Activated T-helper 9 cell treated with anti-CD3 and anti-CD28 coated beads, Interleukin-2, amount 50 U/mL, for 16 hours (primary cell): ENCODE data around the gene MED17.
"Not testable (repeated sequence)": the region's sequence is repeated elsewhere in the genome, so short reads cannot be mapped to it uniquely, and the experiment has no call there.

Experiments
- DNase-seq: peaks from one replicate; pipeline ENCODE4 v3.0.0-alpha.2; 2020; ENCODE audit warnings: low read depth

Gene MED17, protein sequence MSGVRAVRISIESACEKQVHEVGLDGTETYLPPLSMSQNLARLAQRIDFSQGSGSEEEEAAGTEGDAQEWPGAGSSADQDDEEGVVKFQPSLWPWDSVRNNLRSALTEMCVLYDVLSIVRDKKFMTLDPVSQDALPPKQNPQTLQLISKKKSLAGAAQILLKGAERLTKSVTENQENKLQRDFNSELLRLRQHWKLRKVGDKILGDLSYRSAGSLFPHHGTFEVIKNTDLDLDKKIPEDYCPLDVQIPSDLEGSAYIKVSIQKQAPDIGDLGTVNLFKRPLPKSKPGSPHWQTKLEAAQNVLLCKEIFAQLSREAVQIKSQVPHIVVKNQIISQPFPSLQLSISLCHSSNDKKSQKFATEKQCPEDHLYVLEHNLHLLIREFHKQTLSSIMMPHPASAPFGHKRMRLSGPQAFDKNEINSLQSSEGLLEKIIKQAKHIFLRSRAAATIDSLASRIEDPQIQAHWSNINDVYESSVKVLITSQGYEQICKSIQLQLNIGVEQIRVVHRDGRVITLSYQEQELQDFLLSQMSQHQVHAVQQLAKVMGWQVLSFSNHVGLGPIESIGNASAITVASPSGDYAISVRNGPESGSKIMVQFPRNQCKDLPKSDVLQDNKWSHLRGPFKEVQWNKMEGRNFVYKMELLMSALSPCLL

DNA sequence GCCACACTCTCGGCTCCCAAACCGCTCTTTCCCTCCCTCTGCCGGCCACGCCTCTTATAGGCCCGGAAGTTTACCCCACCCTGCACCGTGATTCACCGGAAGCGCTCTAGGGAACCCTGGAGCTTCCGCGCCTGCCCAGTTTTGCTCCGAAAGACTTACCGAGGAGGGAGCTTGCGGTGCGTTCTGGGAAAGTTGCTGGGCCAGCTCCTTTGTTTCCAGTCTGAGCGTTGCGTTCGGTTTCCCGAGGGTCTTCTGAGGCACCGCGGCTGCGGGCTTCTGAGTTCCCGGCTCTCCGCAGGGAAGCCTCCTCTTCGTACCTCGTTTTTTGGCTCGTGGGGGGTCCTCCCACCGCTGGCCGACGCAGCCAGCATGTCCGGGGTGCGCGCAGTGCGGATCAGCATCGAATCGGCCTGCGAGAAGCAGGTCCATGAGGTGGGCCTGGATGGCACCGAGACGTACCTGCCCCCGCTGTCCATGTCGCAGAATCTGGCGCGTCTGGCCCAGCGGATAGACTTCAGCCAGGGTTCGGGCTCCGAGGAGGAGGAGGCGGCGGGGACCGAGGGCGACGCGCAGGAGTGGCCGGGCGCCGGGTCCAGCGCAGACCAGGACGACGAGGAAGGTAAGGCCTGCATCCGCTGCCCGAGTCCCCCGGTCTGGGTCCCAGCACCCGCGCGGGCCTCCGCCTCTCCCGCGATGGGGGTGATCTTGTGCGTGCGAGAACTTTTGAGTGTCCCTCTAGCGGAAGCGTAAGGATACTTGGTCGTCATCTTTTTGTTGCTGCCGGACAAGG lies at the start of gene MED17:
TSS of gene MED17 (plus strand) at position 138 of the 790 bp plus-strand sequence. CDS start at position 370, 232 bp downstream.
- peak; percentile 84 for DNase-seq

DNA sequence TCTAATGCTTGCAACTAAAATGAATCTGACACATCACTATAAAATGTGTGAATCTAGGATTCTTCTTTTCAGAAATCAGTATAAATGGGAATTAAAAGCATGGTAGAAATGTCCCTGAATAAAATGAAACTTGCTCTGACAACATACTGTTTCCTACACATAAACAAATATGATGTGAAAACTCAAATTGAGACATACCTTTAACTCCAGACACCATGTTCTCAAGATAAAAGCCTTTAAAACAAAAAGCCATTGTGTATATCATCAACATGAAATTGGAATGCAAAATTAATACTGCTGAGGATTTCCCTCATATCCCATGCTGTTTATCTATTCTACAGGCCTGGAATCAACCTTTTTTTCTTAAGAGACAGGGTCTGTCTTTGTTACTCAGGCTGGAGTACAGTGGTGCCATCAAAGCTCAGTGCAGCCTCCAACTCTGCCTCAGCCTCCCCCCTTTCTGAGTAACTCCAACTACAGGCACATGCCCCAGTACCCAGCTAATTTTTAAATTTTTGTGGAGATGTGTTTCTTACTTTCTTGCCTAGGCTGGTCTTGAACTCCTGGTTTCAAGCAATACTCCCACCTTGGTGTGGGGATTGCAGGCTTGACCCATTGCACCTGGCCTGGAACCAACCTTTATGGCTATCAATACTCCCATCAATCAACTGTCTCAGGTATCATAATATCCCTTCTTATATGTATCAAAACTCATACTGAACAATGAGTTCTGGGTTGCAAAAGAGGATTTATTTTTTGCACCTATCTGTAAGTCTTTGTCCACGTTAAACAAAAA lies 49.5 kb upstream of the MED17 start:
- no peak for DNase-seq

DNA sequence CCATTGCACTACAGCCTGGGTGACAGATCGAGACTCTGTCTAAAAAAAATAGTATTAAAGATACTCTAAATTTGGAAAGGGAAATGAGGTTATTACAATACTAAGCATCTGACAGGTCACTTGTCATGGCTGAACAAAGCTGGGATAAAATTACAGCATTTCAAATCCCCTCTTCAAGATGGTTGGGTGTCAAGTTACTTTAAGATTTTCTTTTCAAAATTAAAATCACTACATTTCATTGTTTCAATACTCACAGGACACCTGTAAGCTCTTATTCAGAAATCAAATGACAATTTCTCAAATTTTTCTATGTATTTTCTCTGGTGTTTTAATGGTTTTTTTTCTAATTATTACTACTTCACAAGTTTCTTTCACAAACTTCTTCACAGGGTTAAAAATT lies 48.5 kb upstream of the MED17 start:
- DNase-seq: no peak

DNA sequence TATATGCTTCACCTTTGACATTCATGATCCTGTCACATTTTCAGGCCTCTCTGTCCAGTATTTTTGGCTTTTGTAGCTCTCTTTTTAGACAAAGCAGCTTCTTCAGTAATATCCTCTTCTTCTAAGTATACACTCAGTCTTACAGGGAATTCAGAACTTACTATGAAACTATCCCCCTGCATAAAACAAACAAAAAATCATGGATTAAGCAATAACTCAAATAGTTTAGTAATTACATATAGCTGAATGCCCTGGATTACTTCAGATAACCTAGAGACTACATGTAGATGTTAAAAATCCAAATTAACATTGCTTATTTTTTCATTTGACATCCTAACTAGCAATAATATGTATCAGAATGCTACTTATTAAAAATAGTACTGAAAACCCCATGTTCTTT lies 48.0 kb upstream of the MED17 start:
- DNase-seq: no peak

DNA sequence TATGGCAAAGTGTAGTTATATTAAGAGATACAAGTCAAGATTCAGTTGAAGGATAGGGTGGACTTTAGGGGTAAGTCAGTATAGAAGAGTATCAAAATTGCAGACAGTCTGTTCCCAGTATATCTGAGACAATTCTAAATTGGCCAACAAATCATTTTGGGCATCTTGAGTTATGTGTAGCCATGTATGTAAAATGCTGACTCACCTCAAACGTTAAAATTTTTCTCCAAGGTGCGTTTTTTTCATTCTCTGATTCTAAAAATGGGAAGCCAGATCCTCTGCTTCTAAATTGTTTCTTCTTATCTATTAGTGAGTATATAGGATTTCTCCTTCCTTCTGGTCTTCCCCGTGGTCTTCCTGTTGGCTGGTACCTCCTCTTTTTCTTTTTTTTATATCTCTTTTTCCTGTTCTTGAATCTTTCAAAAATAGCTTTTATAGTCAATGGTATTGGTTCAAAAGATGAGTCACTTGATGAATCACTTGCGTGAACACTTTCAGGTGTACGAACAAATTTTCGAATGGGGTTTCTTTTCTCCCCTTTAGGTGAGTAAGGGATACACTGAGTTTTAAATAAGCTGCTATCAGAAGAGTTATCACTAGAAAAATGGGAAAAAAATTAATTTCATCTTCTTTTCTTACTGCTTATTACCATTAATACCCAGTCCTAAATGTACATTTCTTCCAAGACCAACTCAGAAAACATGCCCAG lies 46.0 kb upstream of the MED17 start:
- DNase-seq: no peak

DNA sequence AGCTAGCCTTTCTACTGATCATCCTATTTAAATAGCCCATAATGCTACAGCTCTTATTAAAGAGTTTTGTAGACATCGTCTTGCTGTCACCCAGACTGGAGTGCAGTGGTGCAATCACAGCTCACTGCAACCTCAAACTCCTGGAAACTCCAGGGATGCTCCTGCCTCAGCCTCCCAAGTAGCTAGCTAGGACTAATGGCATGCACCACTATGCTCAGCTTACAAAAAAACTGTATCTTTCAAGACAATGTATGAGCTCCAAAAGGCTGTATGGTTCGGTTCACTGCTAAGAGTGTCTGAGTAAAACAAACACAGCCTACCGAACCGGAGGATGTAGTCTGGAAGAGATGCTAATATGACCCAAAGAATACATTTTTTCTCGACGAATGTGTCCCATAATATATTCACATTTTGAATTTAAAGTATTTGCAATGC lies 45.4 kb upstream of the MED17 start:
- DNase-seq: no peak

DNA sequence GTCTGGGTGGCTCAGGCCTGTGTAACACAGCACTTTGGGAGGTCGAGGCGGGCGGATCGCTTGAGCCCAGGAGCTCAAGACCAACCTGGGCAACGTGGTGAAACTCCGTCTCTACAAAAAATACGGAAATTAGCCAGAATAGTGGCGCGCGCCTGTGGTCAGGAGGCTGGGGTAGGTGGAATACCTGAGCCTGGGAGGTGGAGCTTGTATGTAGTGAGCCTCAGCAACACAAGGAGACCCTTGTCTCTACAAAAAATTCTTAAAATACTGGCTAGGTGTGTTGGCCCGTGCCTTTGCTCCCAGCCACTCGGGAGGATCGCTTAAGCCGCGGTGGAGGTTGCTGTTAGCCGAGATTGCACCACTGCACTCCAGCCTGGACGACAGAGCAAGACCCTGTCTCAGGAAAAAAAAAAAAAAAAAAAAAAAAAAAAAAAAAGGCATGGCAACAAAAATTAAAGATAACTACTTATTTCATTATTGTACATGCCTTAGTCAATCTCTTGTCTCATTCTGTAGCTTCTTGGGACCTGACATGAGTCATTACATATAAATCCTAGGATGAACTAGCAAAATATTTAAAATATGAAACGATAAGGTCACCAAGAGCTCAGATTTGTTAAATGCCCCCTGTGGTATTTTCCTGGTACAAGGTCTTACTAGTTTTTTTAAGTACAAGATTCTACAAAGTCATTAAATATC lies 43.9 kb upstream of the MED17 start:
- peak; percentile 19 for DNase-seq

DNA sequence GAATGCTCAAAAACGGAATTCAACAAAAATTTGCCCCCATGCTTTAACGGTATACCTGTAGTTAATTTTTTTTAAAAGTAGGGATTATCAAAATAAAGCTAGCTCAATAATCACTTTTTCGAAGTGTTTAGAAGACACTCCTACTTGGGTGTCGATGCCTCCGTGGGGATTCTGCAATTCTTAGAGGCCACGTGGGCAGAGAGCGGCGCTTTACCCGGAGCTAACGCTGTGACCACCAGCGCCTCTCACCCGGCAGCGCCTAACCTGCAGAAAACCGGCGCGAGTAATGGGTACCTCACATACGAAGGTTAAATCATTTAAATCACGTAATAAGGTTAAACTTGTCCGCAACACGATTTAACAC lies 43.4 kb upstream of the MED17 start:
- peak; percentile 57 for DNase-seq

DNA sequence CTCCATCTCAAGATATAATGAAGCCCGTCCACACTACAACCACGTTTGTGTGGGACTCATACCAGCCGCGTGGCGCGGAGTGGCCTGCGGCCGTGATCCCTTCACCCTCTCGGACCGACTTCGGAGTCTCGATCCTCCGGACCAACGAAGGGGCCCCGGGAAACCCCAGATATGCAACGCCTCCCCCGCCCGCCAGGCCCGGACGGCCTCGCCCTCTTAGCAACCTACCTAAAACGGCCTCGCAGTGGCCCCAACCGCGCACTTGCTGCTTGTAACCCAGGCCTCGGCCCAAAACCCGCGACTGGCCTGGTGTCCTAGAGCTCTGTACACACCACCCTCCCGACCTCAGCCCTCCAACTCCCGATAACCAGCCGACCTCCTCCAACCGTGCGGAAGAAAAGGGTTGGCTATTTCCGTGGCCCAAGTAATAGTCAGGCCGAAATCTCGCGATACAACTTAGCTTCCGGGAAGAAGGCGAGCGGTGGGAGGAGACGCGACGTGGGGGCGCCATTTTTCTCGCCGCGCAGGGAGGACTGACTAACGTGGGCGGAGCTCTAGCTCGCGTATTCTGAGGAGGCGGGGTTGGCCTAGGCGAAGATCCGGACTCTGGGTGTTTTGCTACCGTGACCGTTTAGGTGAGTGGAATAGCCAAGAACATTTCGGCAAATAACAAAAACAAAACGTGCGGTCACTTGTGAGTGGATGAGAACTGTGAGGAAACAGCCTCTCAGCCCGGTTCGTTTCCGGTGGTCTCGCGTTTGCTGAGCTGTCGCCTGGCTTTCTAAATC lies 42.8 kb upstream of the MED17 start, which contains the start of the genes C11orf54 and TAF1D:
TSS of gene C11orf54 (plus strand) at position 579 of the 788 bp plus-strand sequence. CDS start 5,722 bp downstream, outside the sequence.
TSS of gene TAF1D (minus strand) at position 402 of the 788 bp plus-strand sequence. CDS start 2,191 bp downstream, outside the sequence.
- peak; percentile 92 for DNase-seq

DNA sequence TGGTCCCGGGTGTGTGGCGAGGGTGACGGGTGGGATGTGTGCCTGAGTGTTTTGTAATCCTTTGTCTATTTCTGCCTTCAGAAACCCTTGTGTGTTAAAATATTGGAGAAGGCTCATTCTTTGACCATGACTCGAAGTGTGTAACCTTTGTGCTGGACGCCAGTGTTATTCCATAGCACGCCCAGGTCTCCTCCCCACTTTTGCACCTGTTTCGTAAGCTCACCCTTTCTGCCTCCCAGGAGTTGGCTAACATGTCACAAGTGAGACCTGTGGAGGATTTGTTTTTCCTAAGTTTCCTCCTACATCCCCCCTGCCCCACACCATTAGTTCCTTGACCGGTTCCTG lies 42.2 kb upstream of the MED17 start:
- DNase-seq: no peak

DNA sequence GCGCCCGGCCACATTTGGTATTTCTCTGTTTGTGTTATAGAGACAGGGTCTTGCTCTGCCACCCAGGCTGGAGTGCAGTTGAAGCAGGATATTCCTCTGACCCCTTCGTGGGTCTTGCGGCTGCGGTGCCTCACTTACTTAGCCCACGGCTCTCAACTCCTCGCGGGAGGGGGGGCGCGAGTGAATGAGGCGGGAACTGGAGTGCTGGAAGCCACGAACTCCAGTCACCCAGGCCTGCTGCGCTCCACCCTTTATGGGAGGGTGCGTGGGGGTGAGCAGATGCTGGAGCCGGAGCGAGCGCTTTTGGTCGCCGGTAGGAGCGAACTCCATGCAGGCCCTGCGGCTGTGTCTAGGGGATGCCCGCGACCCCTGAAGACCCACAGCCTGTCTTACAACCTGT lies 40.8 kb upstream of the MED17 start:
- no peak for DNase-seq

DNA sequence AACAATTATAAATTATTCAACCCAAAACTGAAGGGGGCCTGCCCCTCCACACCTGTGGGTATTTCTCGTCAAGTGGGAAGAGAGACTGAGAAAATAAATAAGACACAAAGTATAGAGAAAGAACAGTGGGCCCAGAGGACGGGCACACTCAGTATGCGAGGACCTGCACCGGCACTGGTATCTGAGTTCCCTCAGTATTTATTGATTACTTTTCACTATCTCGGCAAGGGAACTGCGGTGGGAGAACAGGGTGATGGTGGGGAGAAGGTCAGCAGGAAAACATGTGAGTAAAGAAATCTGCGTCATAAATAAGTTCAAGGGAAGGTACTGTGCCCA lies 39.4 kb upstream of the MED17 start:
- DNase-seq: no peak

DNA sequence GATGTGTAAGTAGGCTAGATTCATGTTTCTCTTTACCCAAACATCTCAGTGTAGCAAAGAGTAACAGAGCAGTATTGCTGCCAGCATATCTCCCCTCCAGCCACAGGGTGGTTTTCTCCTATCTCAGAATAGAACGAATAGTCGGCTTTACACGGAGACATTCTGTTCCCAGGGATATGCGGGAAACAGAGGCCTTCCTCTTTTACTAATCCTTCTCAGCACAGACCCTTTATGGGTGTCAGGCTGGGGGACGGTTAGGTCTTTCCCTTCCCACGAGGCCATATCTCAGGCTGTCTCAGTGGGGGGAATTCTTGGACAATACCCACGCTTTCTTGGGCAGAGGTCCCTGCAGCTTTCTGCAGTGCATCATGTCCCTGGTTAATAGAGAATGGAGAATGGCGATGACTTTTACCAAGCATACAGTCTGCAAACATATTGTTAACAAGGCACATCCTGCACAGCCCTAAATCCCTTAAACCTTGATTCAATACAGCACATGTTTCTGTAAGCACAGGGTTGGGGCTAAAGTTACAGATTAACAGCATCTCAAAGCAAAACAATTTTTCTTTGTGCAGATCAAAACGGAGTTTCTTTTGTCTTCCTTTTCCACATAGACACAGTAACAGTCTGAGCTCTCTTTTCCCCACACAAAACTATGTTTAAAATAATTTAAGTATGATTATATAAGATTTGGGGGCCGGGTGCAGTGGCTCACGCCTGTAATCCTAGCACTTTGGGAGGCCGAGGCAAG lies 38.9 kb upstream of the MED17 start:
- not testable (repeated sequence) for DNase-seq

DNA sequence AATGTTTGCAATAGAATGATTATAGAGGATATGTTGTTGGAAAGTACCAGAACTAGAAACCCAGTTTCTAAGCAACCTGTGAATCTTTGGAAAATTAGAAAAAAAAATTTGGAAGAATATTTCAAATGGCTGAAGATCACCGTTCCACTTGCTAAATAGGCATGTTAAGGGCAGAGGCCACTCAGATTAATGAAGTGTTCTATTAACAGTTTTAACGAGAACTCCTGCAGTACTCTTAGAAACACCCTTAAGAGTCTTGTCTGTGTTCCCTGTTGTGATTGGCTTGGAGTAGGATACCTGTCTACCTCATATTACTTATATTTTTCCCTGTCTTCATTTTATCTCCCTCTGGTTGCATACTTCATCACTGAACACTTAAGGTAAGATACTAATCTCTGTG lies 38.0 kb upstream of the MED17 start:
- no peak for DNase-seq

DNA sequence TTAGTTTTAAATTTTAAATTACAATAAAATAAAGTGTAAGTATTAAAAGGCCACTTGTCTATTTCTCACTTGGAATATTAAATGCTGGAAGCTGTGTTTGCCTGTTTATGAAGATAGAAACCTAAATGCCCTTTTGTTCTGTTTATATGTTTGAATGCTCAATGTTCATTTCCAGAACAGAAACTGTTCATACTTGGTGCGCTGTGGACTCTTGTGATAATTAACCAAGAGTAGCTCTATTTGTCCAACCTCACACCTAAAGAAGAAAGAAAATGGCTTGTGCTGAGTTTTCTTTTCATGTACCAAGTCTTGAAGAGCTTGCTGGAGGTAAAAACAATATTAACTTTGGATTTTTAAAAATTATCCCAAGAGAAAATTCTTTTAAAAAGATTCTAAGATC lies 37.0 kb upstream of the MED17 start:
- DNase-seq: no peak

DNA sequence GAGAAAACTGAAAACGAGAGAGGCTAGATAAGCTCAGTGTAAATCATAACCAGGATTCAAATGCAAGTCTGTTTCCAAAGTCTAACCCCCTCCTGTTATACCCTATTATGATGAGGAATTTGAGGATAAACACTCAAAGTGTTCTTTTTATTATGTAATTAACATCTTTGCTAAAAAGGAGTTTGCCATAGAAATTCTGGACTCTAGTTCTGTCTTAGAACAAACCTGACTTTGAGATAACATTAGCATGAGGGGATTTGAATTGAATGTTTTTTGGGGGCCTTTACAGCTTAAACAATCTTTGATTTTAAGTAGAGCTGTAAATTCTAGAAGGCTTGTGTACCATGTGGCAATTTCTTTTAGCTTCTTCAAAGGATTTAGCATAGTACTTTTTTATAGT lies 33.1 kb upstream of the MED17 start:
- DNase-seq: no peak

DNA sequence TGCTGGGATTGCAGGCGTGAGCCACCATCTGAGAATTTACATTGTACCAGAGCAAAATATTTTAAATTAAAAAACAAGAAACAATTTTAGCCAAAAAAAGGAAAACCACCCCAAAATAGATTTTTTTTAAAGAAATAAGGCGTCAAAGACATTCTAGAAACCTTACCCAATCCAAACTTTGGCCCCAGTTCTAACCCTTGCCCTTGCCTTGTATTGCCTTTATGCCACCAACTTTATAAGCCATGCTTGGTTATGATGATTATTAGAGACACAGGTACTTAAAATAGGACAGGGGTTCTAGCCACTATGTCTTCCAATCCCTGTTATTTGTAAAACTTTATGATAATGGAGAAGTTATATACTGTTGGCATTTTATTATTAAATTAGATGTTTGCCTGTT lies 30.8 kb upstream of the MED17 start:
- DNase-seq: no peak

DNA sequence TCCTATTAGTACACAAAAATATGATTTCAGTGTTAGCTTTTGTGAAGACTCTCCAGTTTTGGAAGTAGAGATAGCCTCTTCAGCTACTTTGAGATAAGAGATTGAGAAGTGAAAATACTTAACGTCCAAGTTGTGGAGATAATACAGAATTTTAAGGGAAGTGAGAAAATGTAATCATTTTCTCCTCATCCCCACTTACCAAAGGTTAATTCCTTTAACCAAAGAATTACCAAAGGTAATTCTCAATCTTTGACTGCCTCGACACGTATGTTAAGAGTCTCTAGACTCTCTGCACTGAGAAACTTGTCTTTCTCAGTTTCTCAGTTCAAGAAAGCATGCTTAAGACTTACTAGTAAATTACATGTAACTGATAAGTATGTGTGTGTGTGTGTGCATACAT lies 27.3 kb upstream of the MED17 start:
- DNase-seq: no peak

DNA sequence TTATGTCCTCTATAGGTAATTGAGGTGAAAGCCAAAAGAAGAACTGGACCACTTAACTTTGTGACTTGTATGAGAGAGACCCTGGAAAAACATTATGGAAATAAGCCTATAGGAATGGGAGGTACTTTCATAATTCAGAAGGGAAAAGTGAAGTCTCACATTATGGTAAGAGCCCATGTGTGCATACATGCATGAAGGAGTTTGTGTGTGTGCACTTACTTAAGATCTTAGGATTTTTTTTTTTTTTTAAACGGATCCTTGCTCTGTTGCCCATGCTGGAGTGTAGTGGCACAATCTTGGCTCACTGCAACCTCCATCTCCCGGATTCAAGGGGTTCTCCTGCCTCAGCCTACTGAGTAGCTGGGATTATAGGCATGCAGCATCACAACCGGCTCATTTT lies 26.8 kb upstream of the MED17 start:
- DNase-seq: no peak
